Stimulated activated CD8-positive, alpha-beta memory T cell treated with anti-CD3 and anti-CD28 coated beads, Interleukin-15, amount 100 ng/mL, for 4 hours (primary cell): Measurements from ENCODE around the gene CRIP2.

Experiments used
- DNase-seq, 2 donors: peaks; one replicate each; pipeline ENCODE4 v3.0.0-alpha.2; 2020; ENCODE audit warnings: low read depth in 2 of 2

CRIP2 gene

GRCh38 chr14:105527826-105528585 is 53.4 kb downstream of the CRIP2 start:
- DNase-seq: peak; percentile 39 to 59

- DNase-seq: peak; percentile 52 to 55
Measured at GRCh38 chr14:105528586-105529318, 54.1 kb downstream of the CRIP2 start.

- no peak for DNase-seq
Measured at GRCh38 chr14:105529319-105529568, 54.6 kb downstream of the CRIP2 start.
